ENCODE results near the gene ITGA1.
A peak's percentile ranks its signal among the peaks of the same experiment; 100 is the strongest.
"Not testable (repeated sequence)": the region's sequence is repeated elsewhere in the genome, so short reads cannot be mapped to it uniquely, and the experiment has no call there.

ITGA1 gene

GRCh38 chr5:52787600-52788504, at the start of gene ITGA1, which contains the start of gene PELO:
Gene ITGA1, plus strand, starts transcription at chr5:52787916. Its CDS starts 438 bp downstream, at chr5:52788354.
Gene PELO, plus strand, starts transcription at chr5:52787916. Its CDS starts 12,479 bp downstream, at chr5:52800395.
- DNase-seq = peak; percentile 63

DNA sequence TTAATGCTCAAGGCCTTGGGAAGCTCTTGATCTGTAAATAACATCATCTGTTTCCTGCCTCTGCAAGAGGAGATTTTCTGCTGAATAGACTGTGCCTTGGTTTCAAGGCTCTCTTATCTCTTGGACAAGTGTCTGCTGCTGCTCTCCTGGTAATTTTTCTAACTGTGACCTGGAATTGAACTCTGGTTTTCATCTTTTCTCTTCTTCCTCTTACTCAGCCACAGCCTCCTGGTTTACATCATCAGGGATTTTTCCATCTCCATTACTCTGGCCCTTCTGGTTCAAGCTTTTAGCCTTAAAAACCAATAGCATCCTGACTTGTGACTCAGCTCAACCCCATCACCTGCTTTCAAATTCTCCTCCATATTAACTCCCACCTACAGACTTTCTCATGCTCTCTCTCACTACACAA, 49.6 kb upstream of the ITGA1 start:
- no peak for DNase-seq

DNA sequence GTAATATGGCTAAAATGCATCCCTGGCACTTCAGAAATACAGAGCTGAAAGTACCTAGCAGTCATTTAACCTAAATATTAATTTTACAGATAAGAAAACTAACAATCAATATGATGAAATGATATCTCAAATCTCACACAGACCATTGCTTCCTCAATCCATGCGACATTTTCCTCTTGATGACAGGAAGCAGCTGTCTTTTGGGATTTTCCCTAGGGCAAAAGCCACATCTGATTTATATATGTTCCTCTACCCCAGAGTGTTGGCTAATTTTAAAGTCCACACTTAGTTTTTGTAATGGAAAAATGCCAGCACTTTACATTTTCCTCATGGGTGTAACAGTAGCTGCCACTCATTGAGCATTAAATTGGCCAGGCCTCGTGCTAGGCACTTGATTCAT, 47.7 kb upstream of the ITGA1 start:
- no peak for DNase-seq

DNA sequence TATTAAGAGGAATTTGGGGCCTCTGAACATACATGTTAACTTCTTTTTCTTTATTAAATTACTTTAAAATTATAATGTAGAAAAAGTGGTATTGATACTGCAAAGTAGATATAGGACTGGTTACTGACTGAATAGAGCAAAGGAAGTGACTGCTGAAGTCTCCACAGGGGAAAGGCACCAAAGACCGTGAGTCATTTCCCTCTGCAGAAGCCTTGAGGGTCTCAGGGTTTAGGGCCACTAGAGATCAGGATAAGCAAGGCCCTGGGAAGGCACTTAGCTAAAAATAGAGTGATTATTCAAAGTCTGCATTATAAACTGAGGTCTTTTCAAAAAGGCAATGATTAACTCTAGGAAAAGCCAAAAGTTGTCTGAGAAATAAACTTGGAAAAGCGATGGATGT, 44.7 kb upstream of the ITGA1 start:
- DNase-seq = no peak

GRCh38 chr5:52743529-52743928, 44.2 kb upstream of the ITGA1 start:
- DNase-seq = no peak

DNA sequence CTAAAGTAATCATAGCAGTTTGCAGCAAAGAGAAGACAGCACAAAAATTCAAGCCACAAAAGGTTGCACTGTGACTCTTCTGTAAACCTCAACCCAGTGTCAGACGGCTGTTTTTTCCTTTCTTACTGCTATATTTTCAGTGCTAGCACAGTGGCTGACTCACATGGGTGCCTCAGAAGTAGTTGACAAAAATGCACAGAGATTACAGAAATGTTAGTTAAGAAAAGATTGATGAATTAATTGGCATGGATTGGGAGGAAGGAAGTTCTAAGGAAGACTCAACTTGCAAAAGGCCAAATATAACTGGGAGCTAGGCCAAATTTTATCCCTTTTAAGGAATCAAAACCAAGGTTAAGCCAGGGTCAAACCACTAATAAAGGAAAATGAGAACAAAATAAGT, 43.7 kb upstream of the ITGA1 start:
- DNase-seq = peak; percentile 11

- not testable (repeated sequence) for DNase-seq
Measured at GRCh38 chr5:52744867-52745458, 42.8 kb upstream of the ITGA1 start.

DNA sequence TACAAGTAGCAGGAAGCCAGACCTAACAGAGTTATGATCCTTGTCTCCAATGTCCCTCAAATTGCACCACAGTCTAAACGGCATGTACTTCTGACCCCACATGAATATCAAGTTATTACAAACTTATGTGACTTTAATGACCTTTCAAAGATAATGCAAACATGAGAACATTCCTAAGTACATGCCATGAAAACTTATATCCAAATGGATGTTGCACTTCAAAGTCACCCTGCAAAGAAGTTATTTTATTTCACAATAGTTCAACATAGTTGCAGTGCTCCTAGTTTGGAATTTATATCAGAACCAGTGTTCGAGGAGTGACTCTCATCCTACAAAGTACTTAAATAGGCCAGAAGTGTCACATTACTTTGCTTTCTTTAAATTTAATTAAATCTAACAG, 41.2 kb upstream of the ITGA1 start:
- no peak for DNase-seq

- DNase-seq = no peak
Measured at GRCh38 chr5:52748590-52748989, 39.1 kb upstream of the ITGA1 start.

DNA sequence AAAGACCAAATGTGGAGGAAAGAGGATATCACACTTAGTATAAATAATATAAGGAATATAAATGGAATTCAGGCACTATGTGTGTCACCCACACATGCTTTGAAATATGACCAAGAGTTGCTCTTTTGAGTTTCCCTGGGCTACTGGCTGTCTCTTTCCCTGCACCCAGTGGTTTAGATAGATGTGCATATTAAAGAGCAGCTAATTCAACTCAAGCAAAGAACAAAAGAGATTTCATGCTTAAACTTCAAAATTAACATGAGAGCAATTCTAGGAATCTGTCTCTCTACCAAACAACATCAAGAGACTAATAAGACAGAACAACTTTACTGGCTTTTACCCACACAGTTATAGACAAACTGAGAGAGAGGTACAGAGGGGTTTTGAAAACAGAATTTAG, 38.0 kb upstream of the ITGA1 start:
- no peak for DNase-seq

DNA sequence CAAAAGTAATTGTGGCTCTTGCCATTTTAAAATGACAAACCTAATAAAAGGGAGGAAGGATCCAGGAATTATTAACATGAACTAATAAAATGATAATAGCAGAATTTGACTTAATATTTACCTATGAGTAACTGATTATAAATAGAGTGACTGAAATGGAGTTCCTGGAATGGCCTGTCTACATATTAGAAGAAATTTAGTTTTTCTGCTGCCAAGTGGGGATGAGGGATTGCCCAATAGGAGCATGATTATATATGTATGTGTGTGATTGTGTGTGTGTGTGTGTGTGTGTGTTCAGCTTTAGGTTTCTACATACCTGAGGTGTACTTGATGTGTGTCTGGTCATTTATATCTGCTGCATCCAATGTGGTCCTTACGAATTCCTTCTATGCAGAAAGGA, 36.6 kb upstream of the ITGA1 start:
- DNase-seq = no peak

- no peak for DNase-seq
Measured at GRCh38 chr5:52754051-52754450, 33.7 kb upstream of the ITGA1 start.

- DNase-seq = no peak
Measured at GRCh38 chr5:52757527-52757926, 30.2 kb upstream of the ITGA1 start.

- DNase-seq = no peak
Measured at GRCh38 chr5:52758014-52758413, 29.7 kb upstream of the ITGA1 start.

DNA sequence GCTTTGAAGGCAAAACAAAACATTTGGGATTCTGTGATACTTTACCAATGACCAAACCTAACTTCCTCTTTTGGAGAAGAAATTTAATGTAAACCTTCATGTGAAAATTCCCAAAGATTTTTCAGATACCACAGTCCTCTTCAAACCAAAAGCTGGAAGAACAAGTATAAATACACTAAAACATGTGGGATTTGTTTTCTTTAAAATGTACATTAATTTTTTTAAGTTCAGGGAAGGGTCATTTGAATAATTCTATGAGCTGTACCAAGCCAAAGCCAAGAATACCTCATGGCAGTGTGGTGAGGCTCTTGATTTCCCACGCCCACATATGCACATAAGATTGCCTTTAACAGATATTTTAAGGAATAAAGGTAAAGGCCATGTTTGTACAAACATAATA, 28.4 kb upstream of the ITGA1 start:
- DNase-seq = no peak

- DNase-seq = peak; percentile 15
Measured at GRCh38 chr5:52760695-52761366, 26.9 kb upstream of the ITGA1 start.

GRCh38 chr5:52767217-52767743, 20.4 kb upstream of the ITGA1 start:
- no peak for DNase-seq

GRCh38 chr5:52767766-52768480, 19.8 kb upstream of the ITGA1 start:
- no peak for DNase-seq

DNA sequence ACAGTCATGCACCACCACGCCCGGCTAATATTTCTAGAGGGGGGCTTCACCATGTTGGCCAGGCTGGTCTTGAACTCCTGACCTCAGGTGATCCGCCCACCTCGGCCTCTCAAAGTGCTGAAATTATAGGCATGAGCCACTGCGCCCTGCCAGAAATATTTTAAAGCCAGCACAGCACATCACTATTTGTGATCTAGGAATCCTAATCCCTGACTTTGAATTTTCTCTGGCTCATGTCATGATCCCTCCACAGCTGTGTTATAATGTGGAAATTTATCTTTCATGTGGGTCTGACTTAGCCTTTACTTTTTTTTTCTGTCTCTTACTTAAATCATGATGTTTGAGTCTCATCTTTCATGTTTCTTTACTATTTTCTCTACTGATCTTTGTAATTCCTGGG, 18.7 kb upstream of the ITGA1 start:
- DNase-seq = no peak

GRCh38 chr5:52770287-52770939, 17.3 kb upstream of the ITGA1 start:
- no peak for DNase-seq

- DNase-seq = peak; percentile 33
Measured at GRCh38 chr5:52771343-52772039, 16.2 kb upstream of the ITGA1 start.

- DNase-seq = no peak
Measured at GRCh38 chr5:52772668-52773067, 15.0 kb upstream of the ITGA1 start.
